B cell (primary cell): ENCODE data around the gene TMEM244.

Experiments
- EZH2 ChIP-seq: IDR thresholded peaks from 2 replicates; pipeline ENCODE4 v1.6.1; 2012; ENCODE audit warnings: borderline replicate concordance, low read depth, mild to moderate bottlenecking, moderate library complexity, low read length; ENCODE audit not compliant: insufficient read depth, poor library complexity, severe bottlenecking
- TF ChIP-seq, protein P1 (sequence below): fragments of 200-600 bp; IDR thresholded peaks from one replicate; pipeline ENCODE4 v1.8.0; 2022; ENCODE audit warnings: antibody characterized with exemption, mild to moderate bottlenecking

DNA sequence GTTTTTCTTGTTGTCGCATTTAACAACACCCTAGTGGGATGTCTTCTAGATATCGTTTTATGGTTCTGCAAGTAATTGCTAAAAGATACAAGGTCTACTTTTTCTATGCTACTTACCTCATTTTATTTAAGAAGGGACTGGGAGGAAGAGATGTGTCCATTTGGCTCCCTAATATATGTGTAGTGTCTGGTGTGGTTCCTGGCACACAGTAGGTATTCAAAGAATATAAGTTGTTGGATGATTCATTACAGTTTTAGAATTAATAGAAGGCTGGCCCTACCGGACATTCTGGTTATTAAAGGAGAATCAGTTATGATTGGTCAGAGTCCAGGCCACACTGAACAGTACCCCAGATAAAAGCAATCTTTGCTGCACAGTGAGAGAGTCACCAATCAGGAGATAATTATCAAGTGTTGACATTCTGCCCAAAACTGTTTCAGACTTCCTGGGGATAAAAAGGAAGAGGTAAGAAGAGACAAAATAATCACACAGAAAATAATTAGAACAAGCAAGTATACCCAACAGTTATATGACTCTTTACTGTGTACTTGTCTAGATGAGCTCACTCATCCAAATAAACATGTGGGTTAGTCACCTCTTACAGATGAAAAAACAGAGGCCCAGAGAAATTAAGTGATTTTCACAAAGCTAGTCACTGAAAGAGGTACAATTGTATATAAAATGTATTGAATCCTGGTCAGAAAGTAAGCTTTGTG lies 7.0 kb downstream of the TMEM244 start:
- TF ChIP-seq EZH2: no peak
- TF ChIP-seq, protein P1, sequence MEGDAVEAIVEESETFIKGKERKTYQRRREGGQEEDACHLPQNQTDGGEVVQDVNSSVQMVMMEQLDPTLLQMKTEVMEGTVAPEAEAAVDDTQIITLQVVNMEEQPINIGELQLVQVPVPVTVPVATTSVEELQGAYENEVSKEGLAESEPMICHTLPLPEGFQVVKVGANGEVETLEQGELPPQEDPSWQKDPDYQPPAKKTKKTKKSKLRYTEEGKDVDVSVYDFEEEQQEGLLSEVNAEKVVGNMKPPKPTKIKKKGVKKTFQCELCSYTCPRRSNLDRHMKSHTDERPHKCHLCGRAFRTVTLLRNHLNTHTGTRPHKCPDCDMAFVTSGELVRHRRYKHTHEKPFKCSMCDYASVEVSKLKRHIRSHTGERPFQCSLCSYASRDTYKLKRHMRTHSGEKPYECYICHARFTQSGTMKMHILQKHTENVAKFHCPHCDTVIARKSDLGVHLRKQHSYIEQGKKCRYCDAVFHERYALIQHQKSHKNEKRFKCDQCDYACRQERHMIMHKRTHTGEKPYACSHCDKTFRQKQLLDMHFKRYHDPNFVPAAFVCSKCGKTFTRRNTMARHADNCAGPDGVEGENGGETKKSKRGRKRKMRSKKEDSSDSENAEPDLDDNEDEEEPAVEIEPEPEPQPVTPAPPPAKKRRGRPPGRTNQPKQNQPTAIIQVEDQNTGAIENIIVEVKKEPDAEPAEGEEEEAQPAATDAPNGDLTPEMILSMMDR: no peak
